ENCODE data around the gene RAMP3.

- TF ChIP-seq POLR2AphosphoS5 (IDR thresholded peaks at IDR 0.05; ENCODE audit: low read depth, low read length) (no peak), REST (IDR thresholded peaks at IDR 0.05; ENCODE audit: insufficient read depth in 1 of 2, low read depth in 2 of 2, low read length in 2 of 2) (no peak), TAF1 (IDR thresholded peaks at IDR 0.05; ENCODE audit: borderline replicate concordance, insufficient read depth, low read length) (no peak), SIN3A (IDR thresholded peaks at IDR 0.05; ENCODE audit: borderline replicate concordance, insufficient read depth, low read length) (no peak), FOXP2 (optimal IDR thresholded peaks at IDR 0.05; ENCODE audit: borderline replicate concordance, extremely low read depth, extremely low read length, insufficient read depth) (no peak)
Observed at GRCh38 chr7:45203036-45203435, 45.4 kb downstream of the RAMP3 start.

Measured in PFSK-1 (cell line).